H9 (cell line): ENCODE data around the gene STON2. TPM values are rescaled to one million over a fixed set of nuclear protein-coding genes. Genes with fewer than 3 reads are reported as not detected.

Experiments used
- DNase-seq: peaks from one replicate; pipeline ENCODE4 v3.0.0-alpha.2; 2017
- H2AFZ ChIP-seq: one replicate; pipeline ENCODE4 v1.6.1; 2013; ENCODE audit warnings: mild to moderate bottlenecking, low read length, control low read depth, moderate library complexity
- H2AK5ac ChIP-seq: 2 replicates; pipeline ENCODE4 v1.6.1; 2013; ENCODE audit warnings: low read length, control low read depth, mixed read lengths; ENCODE audit not compliant: insufficient read length
- H2BK120ac ChIP-seq: one replicate; pipeline ENCODE4 v1.6.1; 2013; ENCODE audit warnings: low read depth, mild to moderate bottlenecking, low read length, control low read depth, inconsistent platforms; ENCODE audit not compliant: poor library complexity, severe bottlenecking
- H2BK12ac ChIP-seq: 2 replicates; pipeline ENCODE4 v1.6.1; 2013; ENCODE audit warnings: low read length, control low read depth, mixed read lengths, low read depth; ENCODE audit not compliant: insufficient read length
- H2BK15ac ChIP-seq: 2 replicates; pipeline ENCODE4 v1.6.1; 2013; ENCODE audit warnings: low read depth, low read length, control low read depth
- H2BK20ac ChIP-seq: one replicate; pipeline ENCODE4 v1.6.1; 2013; ENCODE audit warnings: low read depth, mild to moderate bottlenecking, low read length, control low read depth, inconsistent platforms; ENCODE audit not compliant: poor library complexity, severe bottlenecking
- H2BK5ac ChIP-seq: 2 replicates; pipeline ENCODE4 v1.6.1; 2013; ENCODE audit warnings: low read length, control low read depth, mixed read lengths; ENCODE audit not compliant: insufficient read length
- H3K14ac ChIP-seq: 2 replicates; pipeline ENCODE4 v1.6.1; 2013; ENCODE audit warnings: low read length, control low read depth; ENCODE audit not compliant: insufficient read depth
- H3K18ac ChIP-seq: 2 replicates; pipeline ENCODE4 v1.6.1; 2013; ENCODE audit warnings: low read depth, mild to moderate bottlenecking, mixed read lengths, low read length, control low read depth; ENCODE audit not compliant: insufficient read length
- H3K23ac ChIP-seq: 2 replicates; pipeline ENCODE4 v1.6.1; 2013; ENCODE audit warnings: low read length, control low read depth, mixed read lengths, low read depth; ENCODE audit not compliant: insufficient read length
- H3K23me2 ChIP-seq: 2 replicates; pipeline ENCODE4 v1.6.1; 2013; ENCODE audit warnings: low read depth, mild to moderate bottlenecking, mixed read lengths, low read length, control low read depth; ENCODE audit not compliant: insufficient read length, poor library complexity, severe bottlenecking
- H3K27ac ChIP-seq: 2 replicates; pipeline ENCODE4 v1.5.1; 2013; ENCODE audit warnings: low read length, control low read depth, mixed read lengths, low read depth; ENCODE audit not compliant: insufficient read length
- H3K27me3 ChIP-seq: 2 replicates; pipeline ENCODE4 v1.6.1; 2013; ENCODE audit warnings: low read length, control low read depth, inconsistent platforms; ENCODE audit not compliant: insufficient read depth
- H3K4ac ChIP-seq: 2 replicates; pipeline ENCODE4 v1.6.1; 2013; ENCODE audit warnings: low read depth, mild to moderate bottlenecking, control low read depth, inconsistent platforms, low read length, moderate library complexity
- H3K4me1 ChIP-seq: 2 replicates; pipeline ENCODE4 v1.6.1; 2013; ENCODE audit warnings: low read length, control low read depth, inconsistent platforms; ENCODE audit not compliant: insufficient read depth
- H3K4me2 ChIP-seq: 2 replicates; pipeline ENCODE4 v1.6.1; 2013; ENCODE audit warnings: low read length, control low read depth, mixed read lengths; ENCODE audit not compliant: insufficient read length, insufficient read depth
- H3K56ac ChIP-seq: 2 replicates; pipeline ENCODE4 v1.6.1; 2013; ENCODE audit warnings: low read depth, mild to moderate bottlenecking, mixed read lengths, low read length, control low read depth; ENCODE audit not compliant: insufficient read length
- H3K79me1 ChIP-seq: 2 replicates; pipeline ENCODE4 v1.6.1; 2013; ENCODE audit warnings: low read depth, mild to moderate bottlenecking, moderate library complexity, low read length, control low read depth, inconsistent platforms; ENCODE audit not compliant: insufficient read depth, poor library complexity, severe bottlenecking
- H3K79me2 ChIP-seq: 2 replicates; pipeline ENCODE4 v1.6.1; 2013; ENCODE audit warnings: low read length, control low read depth, inconsistent platforms; ENCODE audit not compliant: insufficient read depth
- H3K9ac ChIP-seq: 2 replicates; pipeline ENCODE4 v1.6.1; 2013; ENCODE audit warnings: low read length, control low read depth, mixed read lengths; ENCODE audit not compliant: insufficient read length; ENCODE audit errors: extremely low read depth
- H3K9me3 ChIP-seq: one replicate; pipeline ENCODE4 v1.6.1; 2013; ENCODE audit warnings: low read depth, low read length, inconsistent platforms; ENCODE audit not compliant: control insufficient read depth
- H3T11ph ChIP-seq: one replicate; pipeline ENCODE4 v1.6.1; 2013; ENCODE audit warnings: mild to moderate bottlenecking, low read length, control low read depth, inconsistent platforms
- H4K20me1 ChIP-seq: one replicate; pipeline ENCODE4 v1.6.1; 2013; ENCODE audit not compliant: control insufficient read depth, insufficient read length, insufficient read depth
- H4K5ac ChIP-seq: 2 replicates; pipeline ENCODE4 v1.6.1; 2013; ENCODE audit warnings: low read depth, mild to moderate bottlenecking, mixed read lengths, low read length, control low read depth; ENCODE audit not compliant: insufficient read length
- H4K8ac ChIP-seq: replicated peaks from 2 replicates; pipeline ENCODE4 v1.6.1; 2013; ENCODE audit warnings: low read length, control low read depth, mixed read lengths, low read depth; ENCODE audit not compliant: insufficient read length
- H4K91ac ChIP-seq: 2 replicates; pipeline ENCODE4 v1.6.1; 2013; ENCODE audit warnings: low read depth, mild to moderate bottlenecking, moderate library complexity, mixed read lengths, low read length, control low read depth; ENCODE audit not compliant: insufficient read length
- H3K27ac Mint-ChIP-seq, 3 experiments: 2 replicates in 2 of 3; 3 replicates in 1 of 3; pipeline ENCODE4 v1.8.0; 2020 to 2021; ENCODE audit warnings: mixed read lengths in 3 of 3, mild to moderate bottlenecking in 1 of 3, moderate library complexity in 1 of 3
- H3K27me3 Mint-ChIP-seq: 2 replicates; pipeline ENCODE4 v1.8.0; 2021; ENCODE audit warnings: low read depth, mild to moderate bottlenecking, moderate library complexity, mixed read lengths
- H3K36me3 Mint-ChIP-seq, 3 experiments: 2 replicates in 2 of 3; 3 replicates in 1 of 3; pipeline ENCODE4 v1.8.0; 2020 to 2021; ENCODE audit warnings: low read depth in 3 of 3, mixed read lengths in 3 of 3; ENCODE audit not compliant: insufficient read depth in 1 of 3
- H3K4me1 Mint-ChIP-seq, 2 experiments: 2 replicates each; pipeline ENCODE4 v1.8.0; 2020; ENCODE audit warnings: mixed read lengths in 2 of 2
- H3K4me3 Mint-ChIP-seq, 2 experiments: 2 replicates in 1 of 2; 3 replicates in 1 of 2; pipeline ENCODE4 v1.8.0; 2020 to 2021; ENCODE audit warnings: mild to moderate bottlenecking in 2 of 2, mixed read lengths in 2 of 2, moderate library complexity in 1 of 2
- H3K9me3 Mint-ChIP-seq, 2 experiments: 2 replicates in 1 of 2; 3 replicates in 1 of 2; pipeline ENCODE4 v1.8.0; 2020; ENCODE audit warnings: mild to moderate bottlenecking in 2 of 2, mixed read lengths in 2 of 2, moderate library complexity in 1 of 2
- CTCF ChIP-seq: fragments of 200-600 bp; sonication (generic); conservative IDR thresholded peaks from 3 replicates; pipeline ENCODE4 v1.8.0; 2021; ENCODE audit warnings: antibody characterized with exemption, mild to moderate bottlenecking
- WGBS: extraction: QIAGEN DNeasy Blood & Tissue Kit; methylation state at CpG from one replicate; pipeline ENCODE4 v1.1.7; 2013; ENCODE audit warnings: missing lambda C conversion rate, low lambda C conversion rate, mixed read lengths; ENCODE audit not compliant: insufficient read length; ENCODE audit errors: extremely low coverage; 5-methylcytosine and 5-hydroxymethylcytosine counted together
- total RNA-seq: library from RNA; stranded (reverse); gene quantifications from 2 replicates; pipeline ENCODE4 v1.2.1, GENCODE V29; 2021

The STON2 gene
- total RNA-seq, 1 experiment from 2014 or later = 62.9 TPM

- H3K4ac ChIP-seq = no peak overlapping the region
- no peaks in the 10 kb centered on the region for H3K9me3 ChIP-seq
- no peak overlapping the region for H4K91ac ChIP-seq
- no peaks in the 10 kb centered on the region for H3K79me1 ChIP-seq
- no peak overlapping the region for H2BK20ac ChIP-seq
- no peak overlapping the region for H3K23ac ChIP-seq
- H2BK15ac ChIP-seq = no peak overlapping the region
- Mint-ChIP-seq H3K27ac (peak overlapping the region; percentile 41 to 86 (median 86); a peak in 5 of 7 replicates), H3K9me3 (no peaks in the 10 kb centered on the region), H3K4me1 (peaks cover 16 to 20% of the 10 kb centered on the region in 2 experiments), H3K4me3 (no peak overlapping the region), H3K36me3 (peaks cover 0 to 16% (median 9%) of the 10 kb centered on the region in 3 experiments; a peak in 5 of 7 replicates), H3K27me3 (no peaks in the 10 kb centered on the region)
- no peak overlapping the region for H3K27ac ChIP-seq
- no peak for DNase-seq
- peaks cover 7% of the 10 kb centered on the region; the same call in 1 of the 2 replicates for H3K4me1 ChIP-seq
- H3K18ac ChIP-seq = no peak overlapping the region
- no peak overlapping the region for H2BK12ac ChIP-seq
- no peak for TF ChIP-seq CTCF
- H4K8ac ChIP-seq = no peak overlapping the region
- no peak overlapping the region for H3T11ph ChIP-seq
- no peak overlapping the region for H3K9ac ChIP-seq
- no peaks in the 10 kb centered on the region for H3K27me3 ChIP-seq
- no peak overlapping the region for H2AFZ ChIP-seq
- H4K5ac ChIP-seq = no peak overlapping the region
- no peaks in the 10 kb centered on the region for H3K23me2 ChIP-seq
- H4K20me1 ChIP-seq = no peaks in the 10 kb centered on the region
- no peaks in the 10 kb centered on the region for H3K79me2 ChIP-seq
- H3K4me2 ChIP-seq = no peak overlapping the region
- no peak overlapping the region for H2AK5ac ChIP-seq
- no peak overlapping the region for H3K56ac ChIP-seq
- H2BK120ac ChIP-seq = no peak overlapping the region
- no CpG with 5 or more reads among the region's 7 CpGs for WGBS
- H2BK5ac ChIP-seq = no peak overlapping the region
- H3K14ac ChIP-seq = no peak overlapping the region
These were observed 14.2 kb downstream of the STON2 start for GRCh38 chr14:81385886-81386285.
